Loucy (cell line): ENCODE data around the gene BTBD9.

Experiments
- H2AFZ ChIP-seq: fragments of 200-600 bp; sonication (generic); 2 replicates; pipeline ENCODE4 v1.6.0; 2016; ENCODE audit warnings: antibody characterized with exemption, mild to moderate bottlenecking, low read length, moderate library complexity
- H3F3A ChIP-seq: fragments of 200-600 bp; 2 replicates; pipeline ENCODE4 v1.6.0; 2016; ENCODE audit warnings: antibody characterized with exemption, low read depth, mild to moderate bottlenecking
- H3K27me3 ChIP-seq: fragments of 200-600 bp; sonication (generic); 2 replicates; pipeline ENCODE4 v1.6.1; 2014; ENCODE audit warnings: low read length, mild to moderate bottlenecking; ENCODE audit not compliant: insufficient read depth, poor library complexity, severe bottlenecking
- H3K36me3 ChIP-seq: fragments of 200-600 bp; sonication (generic); 2 replicates; pipeline ENCODE4 v1.6.1; 2016; ENCODE audit warnings: low read length; ENCODE audit not compliant: insufficient read depth
- H3K4me1 ChIP-seq: fragments of 200-600 bp; sonication (generic); 2 replicates; pipeline ENCODE4 v1.5.1; 2014; ENCODE audit warnings: low read length, mild to moderate bottlenecking; ENCODE audit not compliant: insufficient read depth, poor library complexity, severe bottlenecking
- H3K4me2 ChIP-seq: fragments of 200-600 bp; sonication (generic); 2 replicates; pipeline ENCODE4 v1.6.0; 2014; ENCODE audit warnings: antibody characterized with exemption, low read length, low read depth, mild to moderate bottlenecking; ENCODE audit not compliant: poor library complexity, severe bottlenecking
- H3K4me3 ChIP-seq: fragments of 200-600 bp; sonication (generic); 2 replicates; pipeline ENCODE4 v1.5.1; 2014; ENCODE audit warnings: low read length, mild to moderate bottlenecking, mixed read lengths; ENCODE audit not compliant: poor library complexity, severe bottlenecking
- H3K79me2 ChIP-seq: fragments of 200-600 bp; sonication (generic); 2 replicates; pipeline ENCODE4 v1.6.1; 2014; ENCODE audit warnings: low read length; ENCODE audit not compliant: insufficient read depth
- H3K9ac ChIP-seq: fragments of 200-600 bp; sonication (generic); 2 replicates; pipeline ENCODE4 v1.6.0; 2014; ENCODE audit warnings: mild to moderate bottlenecking, low read depth, low read length, moderate library complexity; ENCODE audit not compliant: poor library complexity, severe bottlenecking
- H3K9me2 ChIP-seq: fragments of 200-600 bp; sonication (generic); replicated peaks from 2 replicates; pipeline ENCODE4 v1.6.1; 2016; ENCODE audit warnings: low read depth, low read length, mixed read lengths
- H3K9me3 ChIP-seq: fragments of 200-600 bp; sonication (generic); 2 replicates; pipeline ENCODE4 v1.6.1; 2014; ENCODE audit warnings: mild to moderate bottlenecking, antibody characterized with exemption, low read length, low read depth; ENCODE audit not compliant: insufficient read depth
- H4K20me1 ChIP-seq: fragments of 200-600 bp; sonication (generic); 2 replicates; pipeline ENCODE4 v1.6.0; 2014; ENCODE audit warnings: antibody characterized with exemption, low read length, mild to moderate bottlenecking; ENCODE audit not compliant: insufficient read depth, poor library complexity, severe bottlenecking
- CTCF ChIP-seq: fragments of 200-600 bp; sonication (generic); conservative IDR thresholded peaks from 2 replicates; pipeline ENCODE4 v1.5.1; 2014; ENCODE audit warnings: mild to moderate bottlenecking, antibody characterized with exemption, low read length
- EZH2phosphoT487 ChIP-seq: fragments of 200-600 bp; IDR thresholded peaks from 2 replicates; pipeline ENCODE4 v1.6.1; 2018; ENCODE audit warnings: antibody characterized with exemption, mild to moderate bottlenecking, moderate library complexity, borderline replicate concordance

Gene BTBD9

GRCh38 chr6:38482466-38482865 lies 157.3 kb downstream of the BTBD9 start:
- Histone ChIP-seq H3F3A (no peaks in the 10 kb centered on the region), H3K79me2 (no peaks in the 10 kb centered on the region), H3K4me2 (no peak overlapping the region), H3K27me3 (no peaks in the 10 kb centered on the region), H2AFZ (no peak overlapping the region), H3K9me2 (no peaks in the 10 kb centered on the region), H3K9ac (no peak overlapping the region), H3K36me3 (no peaks in the 10 kb centered on the region), H3K4me3 (no peak overlapping the region), H3K9me3 (no peaks in the 10 kb centered on the region), H3K4me1 (peaks cover 67% of the 10 kb centered on the region), H4K20me1 (no peaks in the 10 kb centered on the region)
- TF ChIP-seq CTCF (no peak), EZH2phosphoT487 (no peak)

- Histone ChIP-seq H4K20me1 (no peaks in the 10 kb centered on the region), H3K27me3 (no peaks in the 10 kb centered on the region)
These were observed 157.9 kb downstream of the BTBD9 start for GRCh38 chr6:38481851-38482250.

GRCh38 chr6:38481211-38481836 lies 158.4 kb downstream of the BTBD9 start:
- no peaks in the 10 kb centered on the region for H3K27me3 ChIP-seq
- H3K9ac ChIP-seq = no peak overlapping the region
- no peaks in the 10 kb centered on the region for H3K9me2 ChIP-seq
- H2AFZ ChIP-seq = no peak overlapping the region
- H3K4me3 ChIP-seq = no peak overlapping the region
- no peaks in the 10 kb centered on the region for H3K79me2 ChIP-seq
- no peak for TF ChIP-seq CTCF
- no peak for TF ChIP-seq EZH2phosphoT487
- no peak overlapping the region for H3K4me2 ChIP-seq
- H4K20me1 ChIP-seq = no peaks in the 10 kb centered on the region
- no peaks in the 10 kb centered on the region for H3K9me3 ChIP-seq
- peaks cover 69% of the 10 kb centered on the region for H3K4me1 ChIP-seq
- H3K36me3 ChIP-seq = no peaks in the 10 kb centered on the region
- H3F3A ChIP-seq = no peaks in the 10 kb centered on the region

More at GRCh38 chr6:38481851-38482250, 157.9 kb downstream of the BTBD9 start:
- H2AFZ ChIP-seq = no peak overlapping the region
- no peak overlapping the region for H3K9ac ChIP-seq
- H3K4me3 ChIP-seq = no peak overlapping the region
- H3K9me3 ChIP-seq = no peaks in the 10 kb centered on the region
- H3K9me2 ChIP-seq = no peaks in the 10 kb centered on the region
- H3K36me3 ChIP-seq = no peaks in the 10 kb centered on the region
- peaks cover 69% of the 10 kb centered on the region for H3K4me1 ChIP-seq
- TF ChIP-seq CTCF (no peak), EZH2phosphoT487 (no peak)
- no peak overlapping the region for H3K4me2 ChIP-seq
- H3K79me2 ChIP-seq = no peaks in the 10 kb centered on the region
- H3F3A ChIP-seq = no peaks in the 10 kb centered on the region
